Common myeloid progenitor, CD34-positive (primary cell): Measurements from ENCODE around the gene BLOC1S3.

Experiments used
- CTCF ChIA-PET: fragments of 350-600 bp; sonication (Branson Sonifier 250); formaldehyde crosslinking; loops from one replicate; lab custom pipeline; 2021; ENCODE audit warnings: antibody characterized with exemption; lab: Charles Lee
- POLR2A ChIA-PET: fragments of 350-600 bp; sonication (Branson Sonifier 250); formaldehyde crosslinking; loops from one replicate; lab custom pipeline; 2021; ENCODE audit warnings: antibody characterized with exemption; lab: Charles Lee
- DNase-seq, 3 donors: peaks; one replicate each; pipeline versions ENCODE4 v3.0.0 to v3.0.0-alpha.2; 2013
- H3K27ac ChIP-seq, 2 experiments: 1 replicate in 1 of 2; 2 replicates in 1 of 2; pipeline ENCODE4 v1.7.0; 2013; ENCODE audit warnings: inconsistent platforms in 2 of 2, low read length in 2 of 2, mild to moderate bottlenecking in 2 of 2, low read depth in 1 of 2, moderate library complexity in 1 of 2; ENCODE audit not compliant: severe bottlenecking in 2 of 2, insufficient read depth in 1 of 2, poor library complexity in 1 of 2
- H3K27me3 ChIP-seq, 5 experiments: replicated peaks in 2 of 5; 1 replicate in 3 of 5; 2 replicates in 2 of 5; pipeline versions ENCODE4 v1.6.1 to v1.7.0; 2013; ENCODE audit warnings: low read length in 4 of 5, mild to moderate bottlenecking in 2 of 5, moderate library complexity in 2 of 5, inconsistent platforms in 1 of 5; ENCODE audit not compliant: insufficient read depth in 5 of 5, control insufficient read depth in 4 of 5
- H3K36me3 ChIP-seq, 4 experiments: 1 replicate in 2 of 4; 2 replicates in 2 of 4; pipeline versions ENCODE4 v1.6.1 to v1.7.0; 2013; ENCODE audit warnings: low read length in 3 of 4, control low read depth in 1 of 4, mild to moderate bottlenecking in 1 of 4; ENCODE audit not compliant: control insufficient read depth in 4 of 4, insufficient read depth in 4 of 4
- H3K4me1 ChIP-seq, 4 experiments: 1 replicate in 3 of 4; 2 replicates in 1 of 4; pipeline versions ENCODE4 v1.6.1 to v1.7.1; 2013; ENCODE audit warnings: low read length in 3 of 4, mild to moderate bottlenecking in 3 of 4, control low read depth in 1 of 4, inconsistent platforms in 1 of 4, moderate library complexity in 1 of 4; ENCODE audit not compliant: control insufficient read depth in 4 of 4, insufficient read depth in 4 of 4; ENCODE audit errors: control extremely low read depth in 1 of 4
- H3K4me3 ChIP-seq, 7 experiments: 1 replicate in 4 of 7; 2 replicates in 3 of 7; pipeline versions ENCODE4 v1.5.1 to v1.7.0; 2013; ENCODE audit warnings: mild to moderate bottlenecking in 7 of 7, low read length in 6 of 7, moderate library complexity in 6 of 7, inconsistent platforms in 2 of 7, low read depth in 2 of 7, control low read depth in 1 of 7; ENCODE audit not compliant: insufficient read depth in 4 of 7, control insufficient read depth in 1 of 7; ENCODE audit errors: extremely low read depth in 1 of 7
- H3K9me3 ChIP-seq, 5 experiments: 1 replicate in 4 of 5; 2 replicates in 1 of 5; pipeline versions ENCODE4 v1.6.1 to v1.7.1; 2013; ENCODE audit warnings: low read length in 4 of 5, mild to moderate bottlenecking in 2 of 5, inconsistent platforms in 1 of 5, low read depth in 1 of 5, moderate library complexity in 1 of 5; ENCODE audit not compliant: control insufficient read depth in 4 of 5, insufficient read depth in 2 of 5; ENCODE audit errors: control extremely low read depth in 1 of 5
- WGBS: methylation state at CpG from one replicate; pipeline ENCODE4 v1.1.5; 2013; ENCODE audit not compliant: insufficient coverage; 5-methylcytosine and 5-hydroxymethylcytosine counted together

The BLOC1S3 gene

GRCh38 chr19:45136507-45137178 lies 41.9 kb upstream of the BLOC1S3 start:
- ChIA-PET POLR2A (interaction anchor here (0.6 kb wide), 1 partner anchor 115 kb away, joined by 3 read pairs; no protein-coding TSS in a partner anchor), CTCF (interaction anchor here (1.0 to 1.9 kb wide), 5 partner anchors 10 to 42 kb away, joined by 3 to 11 read pairs (median 5); partner anchors contain the start of genes BLOC1S3 and TRAPPC6A)

GRCh38 chr19:45137179-45137761 lies 41.3 kb upstream of the BLOC1S3 start:
- POLR2A ChIA-PET, result interaction anchor here (0.6 kb wide), 1 partner anchor 116 kb away, joined by 3 read pairs; no protein-coding TSS in a partner anchor
- Histone ChIP-seq H3K27ac (no peak overlapping the region), H3K36me3 (peaks cover 2 to 28% (median 15%) of the 10 kb centered on the region in 4 experiments), H3K27me3 (no peaks in the 10 kb centered on the region), H3K9me3 (no peaks in the 10 kb centered on the region), H3K4me3 (no peak overlapping the region), H3K4me1 (peaks cover 0 to 6% (median 0%) of the 10 kb centered on the region in 4 experiments)
- CTCF ChIA-PET, result interaction anchor here (0.7 to 1.9 kb wide), 5 partner anchors 11 to 48 kb away, joined by 3 to 11 read pairs (median 4); partner anchors contain the start of genes BLOC1S3 and TRAPPC6A
- no peak for DNase-seq
- 97% methylated on average over 12 of the region's 17 CpGs for WGBS

More at GRCh38 chr19:45136507-45137178, 41.9 kb upstream of the BLOC1S3 start:
- Histone ChIP-seq H3K4me3 (no peak overlapping the region), H3K27ac (no peak overlapping the region), H3K9me3 (no peaks in the 10 kb centered on the region), H3K27me3 (no peaks in the 10 kb centered on the region), H3K36me3 (peaks cover 0 to 21% (median 11%) of the 10 kb centered on the region in 4 experiments), H3K4me1 (peaks cover 0 to 6% (median 0%) of the 10 kb centered on the region in 4 experiments)
- 94% methylated on average over 8 of the region's 12 CpGs for WGBS
- DNase-seq, result no peak

GRCh38 chr19:45138303-45138751 lies 40.3 kb upstream of the BLOC1S3 start:
- POLR2A ChIA-PET, result no interaction called here
- CTCF ChIA-PET, result no interaction called here
- H3K4me1 ChIP-seq, result peaks cover 0 to 6% (median 0%) of the 10 kb centered on the region in 4 experiments
- WGBS, result 97% methylated on average over 9 of the region's 11 CpGs
- H3K27me3 ChIP-seq, result no peaks in the 10 kb centered on the region
- no peak overlapping the region for H3K4me3 ChIP-seq
- DNase-seq, result no peak
- no peak overlapping the region for H3K27ac ChIP-seq
- peaks cover 2 to 38% (median 20%) of the 10 kb centered on the region in 4 experiments for H3K36me3 ChIP-seq
- H3K9me3 ChIP-seq, result no peaks in the 10 kb centered on the region

- ChIA-PET CTCF (interaction anchor here (0.7 kb wide), 1 partner anchor 15 kb away, joined by 3 read pairs; no protein-coding TSS in a partner anchor), POLR2A (no interaction called here)
- Histone ChIP-seq H3K36me3 (peaks cover 2 to 45% (median 23%) of the 10 kb centered on the region in 4 experiments), H3K4me1 (peaks cover 0 to 6% (median 0%) of the 10 kb centered on the region in 4 experiments), H3K9me3 (no peaks in the 10 kb centered on the region), H3K27me3 (no peaks in the 10 kb centered on the region), H3K27ac (no peak overlapping the region), H3K4me3 (no peak overlapping the region)
- no peak for DNase-seq
- WGBS, result 98% methylated on average over 19 of the region's 24 CpGs
Measured at GRCh38 chr19:45139286-45140143, 39.1 kb upstream of the BLOC1S3 start.

- no peaks in the 10 kb centered on the region for H3K27me3 ChIP-seq
Measured at GRCh38 chr19:45140144-45140503, 38.5 kb upstream of the BLOC1S3 start.

GRCh38 chr19:45140533-45140932 lies 38.1 kb upstream of the BLOC1S3 start:
- Histone ChIP-seq H3K27ac (no peak overlapping the region), H3K9me3 (no peaks in the 10 kb centered on the region), H3K4me3 (no peak overlapping the region), H3K36me3 (peaks cover 2 to 45% (median 27%) of the 10 kb centered on the region in 4 experiments), H3K27me3 (no peaks in the 10 kb centered on the region), H3K4me1 (peaks cover 0 to 6% (median 0%) of the 10 kb centered on the region in 4 experiments)
- DNase-seq, result no peak
- CTCF ChIA-PET, result interaction anchor here (1.0 to 1.3 kb wide), 3 partner anchors 9 to 61 kb away, joined by 3 to 4 read pairs (median 4); no protein-coding TSS in a partner anchor
- POLR2A ChIA-PET, result no interaction called here
- WGBS, result 95% methylated on average over 11 of the region's 11 CpGs

More at GRCh38 chr19:45140144-45140503, 38.5 kb upstream of the BLOC1S3 start:
- 100% methylated on average over 2 of the region's 8 CpGs for whole genome bisulfite sequencing
- peaks cover 2 to 48% (median 26%) of the 10 kb centered on the region in 4 experiments for H3K36me3 ChIP-seq
- peaks cover 0 to 6% (median 0%) of the 10 kb centered on the region in 4 experiments for H3K4me1 ChIP-seq
- no peak overlapping the region for H3K27ac ChIP-seq
- no peak for DNase-seq
- no peak overlapping the region for H3K4me3 ChIP-seq
- no peaks in the 10 kb centered on the region for H3K9me3 ChIP-seq
- CTCF ChIA-PET, result interaction anchor here (1.0 to 1.3 kb wide), 2 partner anchors 10 to 47 kb away, joined by 4 read pairs; no protein-coding TSS in a partner anchor
- POLR2A ChIA-PET, result no interaction called here
